GM12878 (cell line): ENCODE data around the gene CHCHD3. TPM values are rescaled to one million over a fixed set of nuclear protein-coding genes. Genes with fewer than 3 reads are reported as not detected.

Source experiments
- ATAC-seq: fragments of 200-7000 bp; cut with Tn5 transposase; 3 replicates; pipeline ENCODE4 v1.9.1; 2020; ENCODE audit warnings: mild to moderate bottlenecking, moderate library complexity
- BruUV-seq: library from RNA; stranded (reverse); fragments of 400-500 nt; replicated peaks from 2 replicates; lab custom pipeline; 2021; lab: Mats Ljungman, UMichigan
- CTCF ChIA-PET: fragments of 300-600 bp; sonication (Branson Sonifier 250); formaldehyde crosslinking; extraction: SDS; loops from one replicate; lab custom pipeline; 2021; ENCODE audit warnings: inconsistent platforms; lab: Yijun Ruan, JAX
- POLR2A ChIA-PET: fragments of 350-600 bp; formaldehyde crosslinking; extraction: SDS; loops from one replicate; lab custom pipeline; 2021; ENCODE audit warnings: inconsistent platforms; lab: Charles Lee
- RAD21 ChIA-PET: fragments of 300-600 bp; sonication (Branson Sonifier 250); formaldehyde crosslinking; loops from one replicate; lab custom pipeline; 2023; ENCODE audit warnings: antibody characterized with exemption; ENCODE audit not compliant: unreplicated experiment; lab: Charles Lee
- SMC1A ChIA-PET: fragments of 300-600 bp; sonication (Branson Sonifier 250); formaldehyde crosslinking; loops from one replicate; lab custom pipeline; 2023; ENCODE audit not compliant: unreplicated experiment, uncharacterized antibody; lab: Charles Lee
- DNase-seq: peaks from one replicate; pipeline ENCODE4 v3.0.0-alpha.2; 2011; ENCODE audit warnings: low read depth, low spot score
- FAIRE-seq: peaks from 3 replicates; lab custom pipeline; 2011; peaks lifted over from hg19 to GRCh38; lab: Jason Lieb, UNC
- H2AFZ ChIP-seq: 2 replicates; pipeline ENCODE4 v1.6.0; 2011; ENCODE audit warnings: low read depth, low read length, control low read depth; ENCODE audit not compliant: control insufficient read depth
- H3K27ac ChIP-seq: 2 replicates; pipeline ENCODE4 v1.5.1; 2011; ENCODE audit warnings: control low read depth; ENCODE audit not compliant: control insufficient read depth, insufficient read depth
- H3K27me3 ChIP-seq, 2 experiments: replicated peaks in 1 of 2; 2 replicates each; pipeline versions ENCODE4 v1.6.0 to v1.6.1; 2011; ENCODE audit warnings: low read length in 1 of 2; ENCODE audit not compliant: control insufficient read depth in 2 of 2, insufficient read depth in 2 of 2
- H3K36me3 ChIP-seq, 2 experiments: 2 replicates each; pipeline ENCODE4 v1.5.1; 2011; ENCODE audit warnings: low read length in 1 of 2; ENCODE audit not compliant: control insufficient read depth in 2 of 2, insufficient read depth in 2 of 2
- H3K4me1 ChIP-seq: 2 replicates; pipeline ENCODE4 v1.6.1; 2011; ENCODE audit warnings: mild to moderate bottlenecking, low read length, moderate library complexity, mixed read lengths; ENCODE audit not compliant: control insufficient read depth, insufficient read depth
- H3K4me2 ChIP-seq: 2 replicates; pipeline ENCODE4 v1.6.0; 2011; ENCODE audit warnings: control low read depth; ENCODE audit not compliant: control insufficient read depth, insufficient read depth
- H3K4me3 ChIP-seq: fragments of 200-600 bp; sonication (generic); 2 replicates; pipeline ENCODE4 v1.5.1; 2016
- H3K79me2 ChIP-seq: 2 replicates; pipeline ENCODE4 v1.6.0; 2011; ENCODE audit warnings: low read length; ENCODE audit not compliant: control insufficient read depth, insufficient read depth
- H3K9ac ChIP-seq: 2 replicates; pipeline ENCODE4 v1.8.0; 2011; ENCODE audit warnings: low read length, control low read depth, mixed read lengths; ENCODE audit not compliant: control insufficient read depth, insufficient read depth
- H3K9me3 ChIP-seq: replicated peaks from 3 replicates; pipeline ENCODE4 v1.5.1; 2011; ENCODE audit warnings: mild to moderate bottlenecking, low read length; ENCODE audit not compliant: control insufficient read depth, insufficient read depth
- H4K20me1 ChIP-seq: 2 replicates; pipeline ENCODE4 v1.6.0; 2011; ENCODE audit not compliant: control insufficient read depth, insufficient read depth
- ATF7 ChIP-seq: fragments of 450-650 bp; IDR thresholded peaks from 2 replicates; pipeline ENCODE4 v1.6.1; 2016; ENCODE audit warnings: low read depth, mild to moderate bottlenecking
- CBFB ChIP-seq: IDR thresholded peaks from 2 replicates; pipeline ENCODE4 v1.6.1; 2016; ENCODE audit warnings: antibody characterized with exemption, low read depth
- E2F4 ChIP-seq: IDR thresholded peaks from 2 replicates; pipeline ENCODE4 v1.6.1; 2012; ENCODE audit warnings: low read depth, low read length, improper control_type of control experiment
- EED ChIP-seq: sonication (generic); IDR thresholded peaks from 2 replicates; pipeline ENCODE4 v1.6.1; 2016; ENCODE audit warnings: antibody characterized with exemption, low read depth
- FOXK2 ChIP-seq: fragments of 450-650 bp; IDR thresholded peaks from 2 replicates; pipeline ENCODE4 v1.6.1; 2017; ENCODE audit warnings: mild to moderate bottlenecking, moderate library complexity
- HDGF ChIP-seq: fragments of 450-650 bp; IDR thresholded peaks from 2 replicates; pipeline ENCODE4 v1.6.1; 2016; ENCODE audit warnings: antibody characterized with exemption
- IKZF1 ChIP-seq: fragments of 450-650 bp; conservative IDR thresholded peaks from 2 replicates; pipeline ENCODE4 v1.6.1; 2017; ENCODE audit warnings: antibody characterized with exemption, mild to moderate bottlenecking
- KDM1A ChIP-seq: fragments of 200-600 bp; sonication (generic); IDR thresholded peaks from 2 replicates; pipeline ENCODE4 v1.6.1; 2016; ENCODE audit warnings: borderline replicate concordance
- KLF5 ChIP-seq: fragments of 450-650 bp; IDR thresholded peaks from 2 replicates; pipeline ENCODE4 v1.6.1; 2014; ENCODE audit warnings: mild to moderate bottlenecking; ENCODE audit not compliant: partially characterized antibody
- PAX8 ChIP-seq: fragments of 450-650 bp; IDR thresholded peaks from 2 replicates; pipeline ENCODE4 v1.6.1; 2017; ENCODE audit warnings: mild to moderate bottlenecking, moderate library complexity
- SIX5 ChIP-seq: IDR thresholded peaks from 2 replicates; pipeline ENCODE4 v1.6.1; 2011; ENCODE audit warnings: mild to moderate bottlenecking, low read depth, low read length, moderate library complexity; ENCODE audit not compliant: severe bottlenecking
- SMARCA5 ChIP-seq: fragments of 450-650 bp; IDR thresholded peaks from 2 replicates; pipeline ENCODE4 v1.6.1; 2017; ENCODE audit warnings: mild to moderate bottlenecking
- SP1 ChIP-seq: IDR thresholded peaks from one replicate; pipeline ENCODE4 v1.6.1; 2011; ENCODE audit warnings: low read depth, low read length
- SUZ12 ChIP-seq: fragments of 200-600 bp; sonication (generic); IDR thresholded peaks from one replicate; pipeline ENCODE4 v1.6.1; 2018; ENCODE audit warnings: antibody characterized with exemption, mild to moderate bottlenecking; ENCODE audit not compliant: unreplicated experiment
- WRNIP1 ChIP-seq: IDR thresholded peaks from 2 replicates; pipeline ENCODE4 v1.6.1; 2011; ENCODE audit warnings: low read depth, low read length, improper control_type of control experiment, borderline replicate concordance
- WGBS: methylation state at CpG from one replicate; pipeline ENCODE4 v1.1.6; 2016; ENCODE audit warnings: low lambda C conversion rate; ENCODE audit not compliant: insufficient replicate concordance, insufficient coverage; ENCODE audit errors: missing lambda C conversion rate; 5-methylcytosine and 5-hydroxymethylcytosine counted together
- in situ Hi-C: fragments of 300-500 bp; cut with MboI; formaldehyde crosslinking; loops from 9 replicates; pipeline ENCODE4 v1.14.3; 2018; ENCODE audit warnings: mixed read lengths
- intact Hi-C: fragments of 100-400 bp; cut with micrococcal nuclease; formaldehyde crosslinking; loops from one replicate; pipeline ENCODE4 v1.14.2; 2022; ENCODE audit not compliant: unreplicated experiment
- polyA plus RNA-seq, 11 experiments: library from polyadenylated mRNA; depleted of rRNA in 4 of 11; unstranded in 6 of 11; stranded (reverse) in 5 of 11; fragments of >200 nt; fragmentation: Nextera tagmentation in 4 of 11; fragmentation: Illumina TruSeq in 1 of 11; extraction: Ambion mirVana in 4 of 11; extraction: Trizol in 1 of 11; gene quantifications; 1 replicate in 1 of 11; 2 replicates in 10 of 11; pipeline versions ENCODE4 v1.2.1 to v1.2.3, GENCODE V29; 2011 to 2016; ENCODE audit warnings: inconsistent platforms in 2 of 11, missing spikeins in 2 of 11, low read depth in 1 of 11
- total RNA-seq, 4 experiments: library from RNA; depleted of rRNA in 3 of 4; stranded (reverse); fragments of >200 nt in 3 of 4; fragmentation: Illumina TruSeq in 1 of 4; extraction: Trizol in 1 of 4; gene quantifications; 2 replicates each; pipeline versions ENCODE4 v1.2.1 to v1.2.3, GENCODE V29; 2013 to 2021
- TF ChIP-seq, protein P1 (sequence below): IDR thresholded peaks from 2 replicates; pipeline ENCODE4 v1.6.1; 2012; ENCODE audit warnings: low read length, inconsistent platforms

The CHCHD3 gene
- total and polyA plus RNA-seq, 10 of the 15 experiments (the other 5 are each of a cell fraction or from before 2014, with no cell fraction given): 38.3 to 178 (median 96.2) TPM

GRCh38 chr7:133091943-133092464 is 10.1 kb upstream of the CHCHD3 start:
- in situ Hi-C loops (no loop called here), intact Hi-C loops (no loop called here)
- H3K4me2 ChIP-seq: no peak overlapping the region
- RAD21 ChIA-PET: no interaction called here
- H3K9ac ChIP-seq: no peak overlapping the region
- no TSS peak for BruUV-seq
- DNase-seq (no peak), ATAC-seq (no peak), FAIRE-seq (no peak)
- H3K4me1 ChIP-seq: no peaks in the 10 kb centered on the region
- H4K20me1 ChIP-seq: no peaks in the 10 kb centered on the region
- TF ChIP-seq HDGF: no peak
- CTCF ChIA-PET: interaction anchor here (0.6 to 0.8 kb wide), 2 partner anchors 10 to 72 kb away, joined by 3 read pairs; partner anchors contain the start of gene CHCHD3
- H3K79me2 ChIP-seq: no peaks in the 10 kb centered on the region
- no peak overlapping the region for H3K27ac ChIP-seq
- no peaks in the 10 kb centered on the region; a peak in 1 of 4 replicates for H3K27me3 ChIP-seq
- POLR2A ChIA-PET: interaction anchor here (0.5 to 0.6 kb wide), 2 partner anchors 192 to 379 kb away, joined by 3 to 6 read pairs; no protein-coding TSS in a partner anchor
- H3K36me3 ChIP-seq: no peaks in the 10 kb centered on the region; a peak in 1 of 4 replicates
- WGBS: 42% methylated on average over 3 of the region's 3 CpGs
- H2AFZ ChIP-seq: no peak overlapping the region
- H3K9me3 ChIP-seq: no peaks in the 10 kb centered on the region
- SMC1A ChIA-PET: interaction anchor here (0.6 kb wide), 1 partner anchor 64 kb away, joined by 3 read pairs; no protein-coding TSS in a partner anchor
- no peak overlapping the region for H3K4me3 ChIP-seq

DNA sequence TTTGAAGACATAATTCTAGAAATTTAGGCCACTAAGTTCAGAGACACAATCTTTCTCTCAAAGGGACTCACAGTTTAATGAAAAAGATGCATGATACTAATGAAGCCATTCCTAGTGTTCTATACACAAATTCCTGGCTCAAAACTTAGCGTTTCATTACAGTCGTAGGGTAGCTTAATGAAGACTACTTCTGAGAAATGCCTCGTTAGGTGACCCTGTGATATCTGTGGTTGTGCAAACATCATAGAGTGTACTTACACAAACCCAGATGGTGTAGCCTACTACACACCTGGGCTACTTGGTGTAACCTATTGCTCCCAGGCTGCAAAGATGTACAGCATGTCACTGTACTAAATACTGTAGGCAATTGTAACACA is 488 bp upstream of the CHCHD3 start:
- Histone ChIP-seq H3K4me1 (no peaks in the 10 kb centered on the region; the same call in 1 of the 2 replicates), H3K9ac (no peak overlapping the region), H4K20me1 (no peaks in the 10 kb centered on the region), H3K27ac (no peak overlapping the region), H3K4me2 (peak overlapping the region; percentile 44), H3K4me3 (no peak overlapping the region; the same call in 1 of the 2 replicates), H3K27me3 (no peaks in the 10 kb centered on the region), H3K36me3 (peaks cover 0 to 3% of the 10 kb centered on the region in 2 experiments; a peak in 1 of 4 replicates), H3K79me2 (peaks cover 44% of the 10 kb centered on the region), H2AFZ (peak overlapping the region; percentile 92), H3K9me3 (peaks cover 3% of the 10 kb centered on the region; the same call in 1 of the 3 replicates)
- CTCF ChIA-PET: interaction anchor here (0.7 to 2.4 kb wide), 4 partner anchors 9 to 234 kb away, joined by 3 to 10 read pairs (median 5); no protein-coding TSS in a partner anchor
- SMC1A ChIA-PET: interaction anchor here (0.9 to 1.4 kb wide), 9 partner anchors 9 to 272 kb away, joined by 3 to 6 read pairs (median 3); no protein-coding TSS in a partner anchor
- BruUV-seq: no TSS peak
- POLR2A ChIA-PET: interaction anchor here (0.6 to 1.6 kb wide), 4 partner anchors 11 to 192 kb away, joined by 3 to 7 read pairs (median 4); partner anchors contain the start of gene EXOC4
- FAIRE-seq (no peak), DNase-seq (no peak), ATAC-seq (no peak)
- 86% methylated on average over 3 of the region's 3 CpGs for WGBS
- RAD21 ChIA-PET: interaction anchor here (0.9 to 1.5 kb wide), 5 partner anchors 30 to 262 kb away, joined by 3 to 8 read pairs (median 3); no protein-coding TSS in a partner anchor
- intact Hi-C loops (loop anchor here (2.0 kb wide), 1 partner anchor 170 kb away; the partner anchor contains the start of gene EXOC4), in situ Hi-C loops (no loop called here)
- TF ChIP-seq SUZ12 (no peak), FOXK2 (no peak), PAX8 (no peak), EED (no peak), SIX5 (no peak), SMARCA5 (no peak), ATF7 (0 out of 2 replicates have a peak, but pooled peaks have one; percentile 3), IKZF1 (no peak), CBFB (no peak), SP1 (no peak), E2F4 (no peak), KLF5 (peak; percentile 8), WRNIP1 (no peak), KDM1A (no peak)
- TF ChIP-seq, protein P1, sequence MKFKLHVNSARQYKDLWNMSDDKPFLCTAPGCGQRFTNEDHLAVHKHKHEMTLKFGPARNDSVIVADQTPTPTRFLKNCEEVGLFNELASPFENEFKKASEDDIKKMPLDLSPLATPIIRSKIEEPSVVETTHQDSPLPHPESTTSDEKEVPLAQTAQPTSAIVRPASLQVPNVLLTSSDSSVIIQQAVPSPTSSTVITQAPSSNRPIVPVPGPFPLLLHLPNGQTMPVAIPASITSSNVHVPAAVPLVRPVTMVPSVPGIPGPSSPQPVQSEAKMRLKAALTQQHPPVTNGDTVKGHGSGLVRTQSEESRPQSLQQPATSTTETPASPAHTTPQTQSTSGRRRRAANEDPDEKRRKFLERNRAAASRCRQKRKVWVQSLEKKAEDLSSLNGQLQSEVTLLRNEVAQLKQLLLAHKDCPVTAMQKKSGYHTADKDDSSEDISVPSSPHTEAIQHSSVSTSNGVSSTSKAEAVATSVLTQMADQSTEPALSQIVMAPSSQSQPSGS: no peak
